Stimulated activated CD8-positive, alpha-beta memory T cell treated with anti-CD3 and anti-CD28 coated beads, Interleukin-15, amount 100 ng/mL, for 4 hours (primary cell): ENCODE data around the gene SETBP1.
"Not testable (repeated sequence)": the region's sequence is repeated elsewhere in the genome, so short reads cannot be mapped to it uniquely, and the experiment has no call there.

Source experiments
- DNase-seq, 2 donors: peaks; one replicate each; pipeline ENCODE4 v3.0.0-alpha.2; 2020; ENCODE audit warnings: low read depth in 2 of 2

The SETBP1 gene

GRCh38 chr18:44704135-44704789 is 23.6 kb downstream of the SETBP1 start:
- no peak for DNase-seq

- DNase-seq: no peak
Observed at GRCh38 chr18:44705075-44705675, 24.5 kb downstream of the SETBP1 start.

- DNase-seq: no peak
Observed at GRCh38 chr18:44708451-44709083, 27.9 kb downstream of the SETBP1 start.

- DNase-seq: no peak
Observed at GRCh38 chr18:44709307-44710126, 28.8 kb downstream of the SETBP1 start.

- DNase-seq: no peak
Observed at GRCh38 chr18:44710931-44711330, 30.2 kb downstream of the SETBP1 start.

GRCh38 chr18:44712025-44712424 is 31.3 kb downstream of the SETBP1 start:
- DNase-seq: no peak

GRCh38 chr18:44713435-44713834 is 32.7 kb downstream of the SETBP1 start:
- DNase-seq: no peak

GRCh38 chr18:44714376-44714775 is 33.7 kb downstream of the SETBP1 start:
- DNase-seq: no peak

- no peak for DNase-seq
Observed at GRCh38 chr18:44715245-44715644, 34.6 kb downstream of the SETBP1 start.

- no peak for DNase-seq
Observed at GRCh38 chr18:44715842-44716241, 35.2 kb downstream of the SETBP1 start.

- no peak for DNase-seq
Observed at GRCh38 chr18:44716697-44717163, 36.0 kb downstream of the SETBP1 start.

GRCh38 chr18:44719519-44720060 is 38.9 kb downstream of the SETBP1 start:
- DNase-seq: no peak

GRCh38 chr18:44721748-44722147 is 41.1 kb downstream of the SETBP1 start:
- not testable (repeated sequence) for DNase-seq

GRCh38 chr18:44723411-44723810 is 42.7 kb downstream of the SETBP1 start:
- no peak for DNase-seq

GRCh38 chr18:44724105-44724778 is 43.6 kb downstream of the SETBP1 start:
- DNase-seq: no peak

- peak; percentile 44 to 54 for DNase-seq
Observed at GRCh38 chr18:44725300-44726058, 44.8 kb downstream of the SETBP1 start.

- no peak for DNase-seq
Observed at GRCh38 chr18:44726059-44726421, 45.4 kb downstream of the SETBP1 start.

- DNase-seq: no peak
Observed at GRCh38 chr18:44727291-44727690, 46.6 kb downstream of the SETBP1 start.

GRCh38 chr18:44729631-44730101 is 49.0 kb downstream of the SETBP1 start:
- peak; percentile 26 to 43 for DNase-seq

GRCh38 chr18:44730803-44731529 is 50.3 kb downstream of the SETBP1 start:
- no peak for DNase-seq
